SHP77 treated with DMSO at 0.1 percent for 48 hours (cell line): Measurements from ENCODE around the gene CD9.
"Not testable (repeated sequence)": the region's sequence is repeated elsewhere in the genome, so short reads cannot be mapped to it uniquely, and the experiment has no call there.

Experiments used
- DNase-seq: peaks from one replicate; lab custom pipeline; 2025; lab: John Stamatoyannopoulos, UW

Gene CD9

GRCh38 chr12:6200256-6201212 is at the start of gene CD9:
TSS of gene CD9 (plus strand) at chr12:6200400. CDS start at chr12:6200500, 100 bp downstream.
- DNase-seq: no peak

GRCh38 chr12:6154730-6155459 is 45.3 kb upstream of the CD9 start:
- DNase-seq: no peak

- DNase-seq: no peak
Measured at GRCh38 chr12:6157482-6157881, 42.7 kb upstream of the CD9 start.

- no peak for DNase-seq
Measured at GRCh38 chr12:6158255-6158654, 41.9 kb upstream of the CD9 start.

- DNase-seq: no peak
Measured at GRCh38 chr12:6158749-6159148, 41.5 kb upstream of the CD9 start.

GRCh38 chr12:6159166-6160011 is 40.8 kb upstream of the CD9 start:
- DNase-seq: not testable (repeated sequence)

GRCh38 chr12:6160049-6160649 is 40.1 kb upstream of the CD9 start:
- not testable (repeated sequence) for DNase-seq

- DNase-seq: no peak
Measured at GRCh38 chr12:6161124-6161882, 38.9 kb upstream of the CD9 start.

GRCh38 chr12:6163416-6164060 is 36.7 kb upstream of the CD9 start:
- no peak for DNase-seq

GRCh38 chr12:6165395-6165794 is 34.8 kb upstream of the CD9 start:
- no peak for DNase-seq

GRCh38 chr12:6166808-6167207 is 33.4 kb upstream of the CD9 start:
- DNase-seq: no peak

GRCh38 chr12:6167327-6168280 is 32.6 kb upstream of the CD9 start:
- no peak for DNase-seq

- no peak for DNase-seq
Measured at GRCh38 chr12:6171409-6172015, 28.7 kb upstream of the CD9 start.

GRCh38 chr12:6172086-6172485 is 28.1 kb upstream of the CD9 start:
- no peak for DNase-seq

GRCh38 chr12:6172862-6173261 is 27.3 kb upstream of the CD9 start:
- DNase-seq: no peak

GRCh38 chr12:6177642-6178358 is 22.4 kb upstream of the CD9 start:
- no peak for DNase-seq

- no peak for DNase-seq
Measured at GRCh38 chr12:6178981-6179761, 21.0 kb upstream of the CD9 start.
